A673 (cell line): ENCODE results near the gene PEAR1.
"Not testable (repeated sequence)": the region's sequence is repeated elsewhere in the genome, so short reads cannot be mapped to it uniquely, and the experiment has no call there.

Experiments used
- EZH2 ChIP-seq: fragments of 200-600 bp; sonication (generic); IDR thresholded peaks from 2 replicates; pipeline ENCODE4 v1.6.1; 2017; ENCODE audit warnings: borderline replicate concordance, low read depth, mild to moderate bottlenecking, mixed read lengths, antibody characterized with exemption, low read length; ENCODE audit not compliant: poor library complexity, severe bottlenecking
- TF ChIP-seq, protein P1 (sequence below): fragments of 300-800, 200-600 bp; sonication (generic); conservative IDR thresholded peaks from 2 replicates; pipeline ENCODE4 v1.5.1; 2017; ENCODE audit warnings: low read depth, mild to moderate bottlenecking, antibody characterized with exemption, low read length, moderate library complexity, mixed read lengths

DNA sequence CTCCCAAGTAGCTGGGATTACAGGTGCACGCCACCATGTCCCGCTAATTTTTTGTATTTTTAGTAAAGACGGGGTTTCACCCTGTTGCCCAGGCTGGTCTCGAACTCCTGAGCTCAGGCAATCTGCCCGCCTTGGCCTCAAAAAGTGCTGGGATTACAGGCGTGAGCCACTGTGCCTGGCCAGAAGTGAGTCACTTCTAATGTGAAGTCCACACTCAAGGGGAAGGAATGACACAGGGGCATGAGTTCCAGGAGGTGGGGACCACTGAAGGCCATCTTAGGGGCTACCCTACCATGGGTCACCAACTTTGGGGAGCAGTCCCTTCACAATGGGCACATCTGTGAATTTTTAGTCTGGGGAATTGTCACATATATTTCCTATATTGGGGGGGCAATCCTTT, 33.2 kb downstream of the PEAR1 start:
- TF ChIP-seq, protein P1, sequence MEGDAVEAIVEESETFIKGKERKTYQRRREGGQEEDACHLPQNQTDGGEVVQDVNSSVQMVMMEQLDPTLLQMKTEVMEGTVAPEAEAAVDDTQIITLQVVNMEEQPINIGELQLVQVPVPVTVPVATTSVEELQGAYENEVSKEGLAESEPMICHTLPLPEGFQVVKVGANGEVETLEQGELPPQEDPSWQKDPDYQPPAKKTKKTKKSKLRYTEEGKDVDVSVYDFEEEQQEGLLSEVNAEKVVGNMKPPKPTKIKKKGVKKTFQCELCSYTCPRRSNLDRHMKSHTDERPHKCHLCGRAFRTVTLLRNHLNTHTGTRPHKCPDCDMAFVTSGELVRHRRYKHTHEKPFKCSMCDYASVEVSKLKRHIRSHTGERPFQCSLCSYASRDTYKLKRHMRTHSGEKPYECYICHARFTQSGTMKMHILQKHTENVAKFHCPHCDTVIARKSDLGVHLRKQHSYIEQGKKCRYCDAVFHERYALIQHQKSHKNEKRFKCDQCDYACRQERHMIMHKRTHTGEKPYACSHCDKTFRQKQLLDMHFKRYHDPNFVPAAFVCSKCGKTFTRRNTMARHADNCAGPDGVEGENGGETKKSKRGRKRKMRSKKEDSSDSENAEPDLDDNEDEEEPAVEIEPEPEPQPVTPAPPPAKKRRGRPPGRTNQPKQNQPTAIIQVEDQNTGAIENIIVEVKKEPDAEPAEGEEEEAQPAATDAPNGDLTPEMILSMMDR, result not testable (repeated sequence)
- TF ChIP-seq EZH2, result not testable (repeated sequence)
